OCI-LY1 (cell line): ENCODE data around the gene VAV2.
"Not testable (repeated sequence)": the region's sequence is repeated elsewhere in the genome, so short reads cannot be mapped to it uniquely, and the experiment has no call there.

ENCODE experiments used
- H2AFZ ChIP-seq: fragments of 200-600 bp; sonication (generic), shearing (Covaris generic); 2 replicates; pipeline ENCODE4 v1.6.0; 2014; ENCODE audit warnings: antibody characterized with exemption, mild to moderate bottlenecking, low read length
- H3F3A ChIP-seq: fragments of 200-600 bp; sonication (generic), shearing (Covaris generic); 2 replicates; pipeline ENCODE4 v1.6.0; 2014; ENCODE audit warnings: mild to moderate bottlenecking, antibody characterized with exemption, low read length, moderate library complexity; ENCODE audit not compliant: insufficient read depth
- H3K27ac ChIP-seq: fragments of 200-600 bp; sonication (generic); 2 replicates; pipeline ENCODE4 v1.5.1; 2014; ENCODE audit warnings: low read length, mixed run types, mild to moderate bottlenecking, low read depth; ENCODE audit not compliant: poor library complexity, severe bottlenecking
- H3K27me3 ChIP-seq: fragments of 200-600 bp; sonication (generic); 2 replicates; pipeline ENCODE4 v1.6.0; 2014; ENCODE audit warnings: antibody characterized with exemption, mild to moderate bottlenecking, low read length, moderate library complexity; ENCODE audit not compliant: insufficient read depth
- H3K36me3 ChIP-seq: fragments of 200-600 bp; sonication (generic); 2 replicates; pipeline ENCODE4 v1.6.1; 2014; ENCODE audit warnings: mild to moderate bottlenecking, antibody characterized with exemption, low read length, moderate library complexity, mixed read lengths; ENCODE audit not compliant: insufficient read depth
- H3K4me1 ChIP-seq: fragments of 200-600 bp; sonication (generic); 2 replicates; pipeline ENCODE4 v1.5.1; 2014; ENCODE audit warnings: mild to moderate bottlenecking, low read length, moderate library complexity; ENCODE audit not compliant: insufficient read depth, severe bottlenecking
- H3K4me2 ChIP-seq: fragments of 200-600 bp; sonication (generic), shearing (Covaris generic); 2 replicates; pipeline ENCODE4 v1.6.1; 2014; ENCODE audit warnings: low read length
- H3K4me3 ChIP-seq: fragments of 200-600 bp; sonication (generic); 2 replicates; pipeline ENCODE4 v1.5.1; 2014; ENCODE audit warnings: low read length, low read depth, mild to moderate bottlenecking, mixed read lengths; ENCODE audit not compliant: poor library complexity, severe bottlenecking
- H3K79me2 ChIP-seq: fragments of 200-600 bp; shearing (Covaris generic); 2 replicates; pipeline ENCODE4 v1.6.1; 2016; ENCODE audit warnings: mixed run types, low read length, mixed read lengths; ENCODE audit not compliant: insufficient read depth
- H3K9ac ChIP-seq: fragments of 200-600 bp; sonication (generic), shearing (Covaris generic); 2 replicates; pipeline ENCODE4 v1.6.1; 2014; ENCODE audit warnings: mild to moderate bottlenecking, low read length, mixed read lengths
- H3K9me2 ChIP-seq: fragments of 200-600 bp; sonication (generic), shearing (Covaris generic); 2 replicates; pipeline ENCODE4 v1.6.1; 2014; ENCODE audit warnings: low read depth, mild to moderate bottlenecking, low read length, mixed read lengths
- H3K9me3 ChIP-seq: fragments of 200-600 bp; shearing (Covaris generic); 2 replicates; pipeline ENCODE4 v1.6.1; 2014; ENCODE audit warnings: low read length, mixed read lengths
- H4K20me1 ChIP-seq: fragments of 200-600 bp; sonication (generic), shearing (Covaris generic); 2 replicates; pipeline ENCODE4 v1.6.0; 2016; ENCODE audit warnings: mild to moderate bottlenecking, low read length; ENCODE audit not compliant: insufficient read depth
- EZH2 ChIP-seq: fragments of 200-600 bp; sonication (generic), shearing (Covaris generic); IDR thresholded peaks from 2 replicates; pipeline ENCODE4 v1.8.0; 2017; ENCODE audit warnings: borderline replicate concordance, mixed run types, mild to moderate bottlenecking, antibody characterized with exemption, low read length, moderate library complexity, mixed read lengths
- TF ChIP-seq, protein P1 (sequence below): fragments of 200-600 bp; sonication (generic), shearing (Covaris generic); IDR thresholded peaks from 2 replicates; pipeline ENCODE4 v1.5.1; 2017; ENCODE audit warnings: mild to moderate bottlenecking, antibody characterized with exemption, low read length, moderate library complexity, mixed read lengths

VAV2 gene

DNA sequence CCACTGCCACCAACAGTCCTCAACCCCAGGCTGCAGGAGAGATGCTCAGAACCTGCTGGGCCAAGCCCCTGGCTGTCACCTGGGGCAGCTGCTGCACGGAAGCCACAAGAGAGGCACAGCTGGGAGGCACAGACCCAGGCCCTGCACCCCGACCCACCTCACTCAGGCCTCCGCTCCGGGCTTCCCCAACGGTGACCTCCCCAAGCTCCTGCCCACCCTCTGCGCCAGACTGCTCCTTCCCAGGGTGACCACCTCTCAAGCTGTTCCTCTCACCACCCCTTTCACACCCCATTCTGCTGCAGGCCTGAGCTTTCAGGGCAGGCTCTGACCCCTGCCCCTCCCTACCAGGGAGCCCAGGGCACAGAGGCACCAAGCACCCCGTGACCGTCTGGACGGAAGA, 33.0 kb downstream of the VAV2 start:
- Histone ChIP-seq H3K9ac (no peak overlapping the region), H3K27me3 (0 out of 2 replicates have a peak, but pooled peaks cover 11% of the 10 kb centered on the region), H3K4me2 (no peak overlapping the region), H3F3A (no peaks in the 10 kb centered on the region), H3K79me2 (no peaks in the 10 kb centered on the region), H3K9me2 (no peaks in the 10 kb centered on the region), H3K27ac (no peak overlapping the region), H3K4me3 (no peak overlapping the region), H3K9me3 (no peaks in the 10 kb centered on the region), H2AFZ (no peak overlapping the region), H4K20me1 (no peaks in the 10 kb centered on the region), H3K36me3 (no peaks in the 10 kb centered on the region), H3K4me1 (no peaks in the 10 kb centered on the region)
- TF ChIP-seq, protein P1, sequence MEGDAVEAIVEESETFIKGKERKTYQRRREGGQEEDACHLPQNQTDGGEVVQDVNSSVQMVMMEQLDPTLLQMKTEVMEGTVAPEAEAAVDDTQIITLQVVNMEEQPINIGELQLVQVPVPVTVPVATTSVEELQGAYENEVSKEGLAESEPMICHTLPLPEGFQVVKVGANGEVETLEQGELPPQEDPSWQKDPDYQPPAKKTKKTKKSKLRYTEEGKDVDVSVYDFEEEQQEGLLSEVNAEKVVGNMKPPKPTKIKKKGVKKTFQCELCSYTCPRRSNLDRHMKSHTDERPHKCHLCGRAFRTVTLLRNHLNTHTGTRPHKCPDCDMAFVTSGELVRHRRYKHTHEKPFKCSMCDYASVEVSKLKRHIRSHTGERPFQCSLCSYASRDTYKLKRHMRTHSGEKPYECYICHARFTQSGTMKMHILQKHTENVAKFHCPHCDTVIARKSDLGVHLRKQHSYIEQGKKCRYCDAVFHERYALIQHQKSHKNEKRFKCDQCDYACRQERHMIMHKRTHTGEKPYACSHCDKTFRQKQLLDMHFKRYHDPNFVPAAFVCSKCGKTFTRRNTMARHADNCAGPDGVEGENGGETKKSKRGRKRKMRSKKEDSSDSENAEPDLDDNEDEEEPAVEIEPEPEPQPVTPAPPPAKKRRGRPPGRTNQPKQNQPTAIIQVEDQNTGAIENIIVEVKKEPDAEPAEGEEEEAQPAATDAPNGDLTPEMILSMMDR, result no peak
- no peak for TF ChIP-seq EZH2

DNA sequence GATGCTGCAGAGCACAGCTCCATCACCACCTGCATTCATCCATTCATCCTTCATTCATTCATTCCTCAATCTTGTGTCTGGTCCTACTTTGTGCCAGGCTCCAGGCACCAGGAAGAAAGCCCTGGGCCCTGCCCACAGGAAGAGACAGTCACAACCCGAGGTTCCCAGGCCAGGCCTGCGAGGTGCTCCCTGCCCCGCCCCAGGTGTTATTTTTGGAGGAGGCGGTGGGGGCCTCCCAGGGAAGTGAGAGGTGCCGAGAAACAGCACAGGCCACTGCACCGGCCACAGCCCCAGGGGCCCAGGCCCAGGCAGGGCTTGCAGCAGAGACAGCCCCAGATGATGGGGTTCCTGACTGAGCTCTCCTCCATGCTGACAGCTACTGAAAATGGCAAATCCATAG, 33.4 kb downstream of the VAV2 start:
- H3K4me3 ChIP-seq, result no peak overlapping the region
- H3K27ac ChIP-seq, result no peak overlapping the region
- 0 out of 2 replicates have a peak, but pooled peaks cover 11% of the 10 kb centered on the region for H3K27me3 ChIP-seq
- no peak overlapping the region for H2AFZ ChIP-seq
- H3K9me3 ChIP-seq, result no peaks in the 10 kb centered on the region
- no peak overlapping the region for H3K9ac ChIP-seq
- no peak overlapping the region for H3K4me2 ChIP-seq
- no peaks in the 10 kb centered on the region for H3K36me3 ChIP-seq
- no peaks in the 10 kb centered on the region for H3K4me1 ChIP-seq
- TF ChIP-seq, protein P1, result no peak
- no peak for TF ChIP-seq EZH2
- H3F3A ChIP-seq, result no peaks in the 10 kb centered on the region
- H3K9me2 ChIP-seq, result no peaks in the 10 kb centered on the region
- no peaks in the 10 kb centered on the region for H3K79me2 ChIP-seq
- no peaks in the 10 kb centered on the region for H4K20me1 ChIP-seq

DNA sequence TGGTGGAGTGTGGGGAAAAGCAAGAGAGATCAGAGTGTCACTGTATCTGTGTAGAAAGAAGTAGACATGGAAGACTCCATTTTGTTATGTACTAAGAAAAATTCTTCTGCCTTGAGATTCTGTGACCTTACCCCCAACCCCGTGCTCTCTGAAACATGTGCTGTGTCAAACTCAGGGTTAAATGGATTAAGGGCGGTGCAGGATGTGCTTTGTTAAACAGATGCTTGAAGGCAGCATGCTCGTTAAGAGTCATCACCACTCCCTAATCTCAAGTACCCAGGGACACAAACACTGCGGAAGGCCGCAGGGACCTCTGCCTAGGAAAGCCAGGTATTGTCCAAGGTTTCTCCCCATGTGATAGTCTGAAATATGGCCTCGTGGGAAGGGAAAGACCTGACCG, 34.4 kb downstream of the VAV2 start:
- H4K20me1 ChIP-seq, result not testable (repeated sequence)

DNA sequence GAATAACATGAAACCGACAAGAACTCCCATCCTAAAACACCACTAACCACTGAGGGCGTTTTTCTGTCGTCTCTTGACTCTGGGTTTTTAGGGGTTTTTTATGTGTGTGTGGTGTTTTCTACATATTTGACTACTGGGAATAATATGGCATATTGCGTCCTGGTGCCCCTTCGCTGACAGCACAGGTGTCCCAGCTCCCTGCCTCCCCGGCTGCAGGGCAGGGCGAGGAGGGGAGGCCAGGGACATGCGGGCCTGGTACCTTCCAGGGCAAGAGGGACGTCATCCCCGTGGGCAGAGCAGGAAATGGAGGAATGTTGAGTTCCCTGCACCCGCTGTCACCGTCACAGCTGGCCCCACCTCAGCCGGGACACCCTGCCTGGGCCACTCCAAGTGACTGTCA, 34.8 kb downstream of the VAV2 start:
- Histone ChIP-seq H3K4me3 (no peak overlapping the region), H3K9me3 (no peaks in the 10 kb centered on the region), H3K27ac (no peak overlapping the region), H3K4me2 (no peak overlapping the region), H4K20me1 (no peaks in the 10 kb centered on the region), H3F3A (no peaks in the 10 kb centered on the region), H3K27me3 (0 out of 2 replicates have a peak, but pooled peaks cover 4% of the 10 kb centered on the region), H3K9ac (no peak overlapping the region), H3K9me2 (no peaks in the 10 kb centered on the region), H3K79me2 (no peaks in the 10 kb centered on the region), H2AFZ (no peak overlapping the region), H3K36me3 (no peaks in the 10 kb centered on the region), H3K4me1 (no peaks in the 10 kb centered on the region)
- TF ChIP-seq, protein P1, result no peak
- TF ChIP-seq EZH2, result no peak

More for the DNA sequence above, 34.4 kb downstream of the VAV2 start:
- H3K27me3 ChIP-seq, H3K4me3 ChIP-seq, H3K4me2 ChIP-seq, H3K79me2 ChIP-seq, H3K36me3 ChIP-seq, H3K9ac ChIP-seq, H3K27ac ChIP-seq, H3K9me3 ChIP-seq, H3K4me1 ChIP-seq, H3K9me2 ChIP-seq, H3F3A ChIP-seq, H2AFZ ChIP-seq: not testable (repeated sequence)
